ENCODE data around the gene RNF20.
"Not testable (repeated sequence)": the region's sequence is repeated elsewhere in the genome, so short reads cannot be mapped to it uniquely, and the experiment has no call there.

The RNF20 gene, protein sequence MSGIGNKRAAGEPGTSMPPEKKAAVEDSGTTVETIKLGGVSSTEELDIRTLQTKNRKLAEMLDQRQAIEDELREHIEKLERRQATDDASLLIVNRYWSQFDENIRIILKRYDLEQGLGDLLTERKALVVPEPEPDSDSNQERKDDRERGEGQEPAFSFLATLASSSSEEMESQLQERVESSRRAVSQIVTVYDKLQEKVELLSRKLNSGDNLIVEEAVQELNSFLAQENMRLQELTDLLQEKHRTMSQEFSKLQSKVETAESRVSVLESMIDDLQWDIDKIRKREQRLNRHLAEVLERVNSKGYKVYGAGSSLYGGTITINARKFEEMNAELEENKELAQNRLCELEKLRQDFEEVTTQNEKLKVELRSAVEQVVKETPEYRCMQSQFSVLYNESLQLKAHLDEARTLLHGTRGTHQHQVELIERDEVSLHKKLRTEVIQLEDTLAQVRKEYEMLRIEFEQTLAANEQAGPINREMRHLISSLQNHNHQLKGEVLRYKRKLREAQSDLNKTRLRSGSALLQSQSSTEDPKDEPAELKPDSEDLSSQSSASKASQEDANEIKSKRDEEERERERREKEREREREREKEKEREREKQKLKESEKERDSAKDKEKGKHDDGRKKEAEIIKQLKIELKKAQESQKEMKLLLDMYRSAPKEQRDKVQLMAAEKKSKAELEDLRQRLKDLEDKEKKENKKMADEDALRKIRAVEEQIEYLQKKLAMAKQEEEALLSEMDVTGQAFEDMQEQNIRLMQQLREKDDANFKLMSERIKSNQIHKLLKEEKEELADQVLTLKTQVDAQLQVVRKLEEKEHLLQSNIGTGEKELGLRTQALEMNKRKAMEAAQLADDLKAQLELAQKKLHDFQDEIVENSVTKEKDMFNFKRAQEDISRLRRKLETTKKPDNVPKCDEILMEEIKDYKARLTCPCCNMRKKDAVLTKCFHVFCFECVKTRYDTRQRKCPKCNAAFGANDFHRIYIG

DNA sequence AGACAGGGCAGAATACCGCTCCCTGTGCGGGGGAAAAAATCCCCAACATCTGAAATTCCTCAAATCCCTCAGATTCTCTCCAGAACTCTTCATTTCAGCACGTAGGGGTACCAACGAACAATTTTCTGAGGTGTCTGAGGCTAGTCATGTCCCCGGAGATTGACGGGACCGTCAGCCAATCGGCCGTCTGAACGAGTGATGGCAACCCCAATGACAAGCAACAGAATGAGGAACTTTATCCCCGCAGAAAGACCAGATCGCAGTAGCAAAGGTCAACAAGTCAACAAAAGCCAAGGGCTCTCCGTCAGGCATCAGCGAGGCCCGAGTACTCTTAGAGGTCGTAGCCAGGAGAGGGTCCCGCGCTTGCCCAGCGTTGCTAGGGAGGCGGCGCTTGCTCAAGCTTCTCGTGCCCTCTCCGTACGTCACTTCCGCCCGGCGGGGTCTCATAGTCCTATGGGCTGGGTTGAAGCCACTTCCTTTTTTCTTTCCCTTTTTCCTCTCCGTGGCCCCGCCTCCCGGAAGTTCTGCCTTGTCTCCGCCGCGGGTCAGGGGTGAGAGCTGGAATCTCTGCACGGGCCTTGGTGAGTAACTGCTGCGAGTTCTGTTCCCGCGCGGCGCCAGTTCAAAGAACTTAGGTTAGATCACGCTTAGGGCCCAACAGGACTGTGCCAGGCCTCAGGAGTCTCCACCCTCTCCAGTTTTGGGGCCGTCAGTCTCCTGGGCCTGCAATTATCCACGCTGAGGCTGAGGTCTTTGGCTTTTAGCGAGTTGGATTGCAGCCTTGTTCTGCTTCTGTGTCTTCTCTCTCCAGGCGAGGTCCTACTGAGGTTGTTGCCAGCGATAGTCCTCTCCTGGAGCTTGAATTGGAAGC, at the start of gene RNF20:
Gene RNF20 (plus strand): TSS at position 520 of the 871 bp plus-strand sequence. CDS start 1,571 bp downstream, outside the sequence.
- peak; percentile 98 for DNase-seq (ENCODE audit: low read depth in 2 of 2)

DNA sequence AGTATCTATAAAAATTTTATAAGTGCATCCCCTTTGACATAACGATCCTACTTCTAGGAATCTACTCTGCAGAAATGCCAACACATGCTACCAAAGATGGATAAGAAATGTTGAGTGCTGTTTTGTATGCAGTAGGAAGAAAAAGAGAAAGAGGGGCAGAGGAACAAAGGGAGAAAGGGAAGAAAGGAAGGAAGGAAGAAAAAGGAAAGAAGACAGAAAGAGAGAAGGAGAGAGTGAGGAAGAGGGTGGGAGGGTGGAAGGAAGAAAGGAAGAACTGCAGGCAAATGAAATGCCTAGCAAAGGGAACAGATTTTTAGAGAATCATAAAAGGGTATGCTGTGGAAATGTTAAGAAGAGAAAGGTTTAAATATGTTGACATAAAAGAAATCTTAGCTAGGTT, 49.6 kb upstream of the RNF20 start:
- no peak for DNase-seq (ENCODE audit: low read depth in 2 of 2)

DNA sequence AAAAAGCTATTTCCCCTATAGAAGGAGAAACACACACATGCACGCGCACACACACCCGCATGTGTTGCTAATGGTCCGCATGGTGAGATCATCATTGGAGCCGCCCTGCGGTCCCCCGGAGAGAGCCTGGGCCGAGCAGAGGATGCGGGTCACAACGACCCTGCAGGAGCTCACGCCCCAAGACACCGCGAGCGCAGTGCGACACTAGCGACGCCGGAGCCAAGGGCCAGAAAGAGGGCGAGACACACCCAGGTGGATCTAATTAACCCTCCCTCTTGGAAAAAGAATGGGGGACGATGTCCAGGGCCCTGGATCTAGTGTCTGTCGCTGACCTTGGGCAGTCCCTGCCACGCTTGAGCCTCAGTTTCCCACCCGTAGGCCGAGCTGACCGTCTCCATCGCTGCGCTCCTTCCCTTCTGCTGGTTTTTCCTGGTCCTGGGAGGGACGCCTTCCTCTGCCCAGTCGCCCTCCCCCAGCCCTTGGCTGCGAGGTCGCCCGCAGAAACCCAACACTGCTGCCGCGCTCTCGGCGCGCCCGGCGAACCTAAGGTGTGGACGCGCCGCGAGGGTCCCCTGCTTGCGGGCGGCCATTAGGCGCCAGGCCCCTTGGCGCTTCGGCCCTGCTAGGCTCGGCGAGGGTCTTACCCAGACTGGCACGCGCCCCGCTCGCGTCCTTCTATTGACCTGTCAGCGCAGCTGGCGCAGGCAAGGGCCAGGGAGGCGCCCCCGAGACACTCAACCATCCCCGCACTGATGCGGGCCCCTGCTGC, 47.5 kb upstream of the RNF20 start:
- no peak for DNase-seq (ENCODE audit: low read depth in 2 of 2)

DNA sequence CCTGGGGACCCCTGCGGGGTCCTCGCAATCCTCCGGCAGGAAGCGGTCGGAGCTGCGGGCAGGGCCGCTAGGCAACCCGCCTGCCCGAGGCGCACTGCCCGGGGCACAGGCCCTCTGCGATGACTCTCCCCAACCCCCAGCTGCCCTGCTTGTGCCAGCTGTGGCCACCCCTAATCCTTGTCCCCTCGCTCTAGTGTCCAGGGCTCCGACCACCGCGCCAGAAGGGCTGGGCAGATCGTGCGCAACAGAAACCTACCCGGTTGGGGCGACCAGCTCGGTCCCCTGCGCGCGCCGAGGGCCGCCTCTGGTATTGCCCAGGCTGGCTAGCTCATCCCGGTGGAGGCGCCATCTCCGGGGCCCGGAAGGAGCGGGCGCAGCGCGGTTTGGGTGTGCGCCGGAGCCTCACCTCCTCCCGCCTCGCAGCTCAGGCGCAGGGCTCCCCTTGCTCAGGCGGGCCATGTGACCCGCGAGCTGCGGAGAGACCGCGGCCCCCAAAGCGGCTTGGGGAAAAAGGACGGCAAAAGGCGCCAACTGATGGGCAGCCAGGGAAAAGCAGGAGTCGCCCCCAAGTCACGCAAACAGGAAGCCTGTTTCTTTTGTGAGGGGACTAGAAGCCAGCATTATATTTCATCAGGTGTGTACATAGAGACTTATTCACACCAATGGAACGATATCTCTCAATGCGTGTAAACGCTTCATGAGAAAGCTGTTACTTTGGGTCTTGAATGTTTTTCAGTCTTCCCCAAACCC, 46.8 kb upstream of the RNF20 start:
- peak in 1 of 2 experiments; percentile 43 for DNase-seq (ENCODE audit: low read depth in 2 of 2)

DNA sequence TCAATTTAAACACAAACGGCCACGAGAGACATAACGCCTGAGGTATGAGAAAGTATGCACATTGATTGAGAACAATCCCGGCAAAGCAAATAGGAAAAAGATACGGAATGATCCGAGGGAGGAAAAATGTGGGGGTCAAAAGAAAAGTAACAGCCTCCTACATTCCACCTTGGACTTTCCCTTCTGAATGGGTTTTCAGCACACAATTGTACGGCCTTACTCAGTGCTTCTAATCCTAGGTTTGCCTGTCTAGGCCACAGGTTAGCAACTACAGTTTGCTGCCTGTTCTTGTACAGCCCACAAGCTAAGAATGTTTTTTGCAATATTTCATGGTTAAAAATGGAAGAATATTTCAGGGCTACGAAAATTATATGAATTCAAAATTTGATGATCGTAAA, 46.2 kb upstream of the RNF20 start:
- no peak for DNase-seq (ENCODE audit: low read depth in 2 of 2)

DNA sequence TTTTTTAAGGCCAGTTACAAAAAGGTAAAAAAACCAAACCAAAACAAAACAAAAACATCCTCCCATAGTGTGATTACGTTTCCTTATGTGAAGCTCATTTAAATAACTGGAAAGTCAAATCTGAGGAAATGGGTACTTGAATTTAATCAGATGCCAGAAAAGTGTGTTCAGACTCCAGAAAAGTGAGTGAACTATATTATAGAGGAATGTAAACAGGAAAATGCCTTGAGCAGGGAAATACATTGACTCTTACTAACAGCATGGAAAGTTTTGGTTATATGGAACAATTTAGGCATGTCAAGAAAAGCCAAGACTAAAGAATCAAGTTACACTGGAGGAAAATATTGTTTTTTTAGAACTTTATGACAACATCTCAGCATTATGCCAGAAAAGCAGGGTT, 37.8 kb upstream of the RNF20 start:
- DNase-seq (ENCODE audit: low read depth in 2 of 2): peak; percentile 47 to 57

DNA sequence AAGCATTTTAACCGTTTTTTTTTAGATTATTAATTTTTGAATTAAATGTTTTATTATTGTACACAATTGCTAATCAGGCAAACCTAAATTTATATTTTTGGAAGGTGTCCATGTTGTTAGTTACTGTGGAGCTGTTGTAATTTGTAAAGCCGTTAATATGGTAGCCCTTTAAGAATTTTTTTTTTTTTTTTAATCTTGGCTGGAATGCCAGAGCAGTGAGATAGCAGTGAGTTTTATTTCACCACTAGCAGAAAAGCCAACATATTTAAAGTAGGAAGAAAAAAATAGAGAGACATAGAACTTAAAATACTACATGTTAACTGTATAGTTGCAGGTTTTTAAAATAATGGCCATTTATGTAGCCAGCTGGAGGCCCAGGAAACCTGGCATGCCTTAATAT, 35.3 kb upstream of the RNF20 start:
- no peak for DNase-seq (ENCODE audit: low read depth in 2 of 2)

DNA sequence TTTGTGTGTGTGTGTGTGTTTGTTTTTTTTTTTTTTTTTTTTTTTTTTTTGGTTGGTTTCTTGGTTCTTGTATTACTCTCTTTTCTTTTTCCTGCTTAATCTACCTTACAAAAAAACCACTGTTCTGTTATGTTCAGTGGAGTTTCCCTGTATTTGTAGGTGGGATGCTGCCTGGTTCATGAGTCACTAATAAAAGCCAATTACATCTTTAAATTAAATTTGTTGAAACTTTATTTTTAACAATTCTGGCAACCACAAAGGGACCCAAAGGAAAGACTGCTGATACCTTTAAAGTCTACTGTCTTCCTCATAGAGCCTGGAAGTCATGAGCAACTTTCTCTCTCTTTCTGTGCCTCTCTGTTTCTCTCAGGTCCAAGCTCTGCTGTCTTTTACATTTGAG, 29.5 kb upstream of the RNF20 start:
- no peak for DNase-seq (ENCODE audit: low read depth in 2 of 2)

DNA sequence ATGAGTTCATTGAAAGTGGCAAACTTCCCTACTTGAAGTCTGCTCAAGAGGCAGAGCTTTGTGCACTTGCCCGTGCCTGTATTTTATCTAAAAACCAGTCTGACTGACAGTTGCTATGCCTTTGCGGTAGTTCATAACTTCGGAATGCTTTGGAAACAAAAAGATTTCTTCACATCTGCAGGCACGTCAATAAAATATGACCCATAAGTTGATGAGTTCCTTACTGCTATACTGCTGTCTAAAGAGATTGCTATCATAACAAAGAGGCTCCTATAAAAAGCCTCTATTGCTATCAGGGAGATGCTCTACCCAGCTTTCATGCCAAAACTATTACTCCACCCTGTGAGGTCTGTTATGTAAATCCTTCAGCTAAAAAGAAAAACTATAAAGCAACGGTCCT, 25.4 kb upstream of the RNF20 start:
- peak; percentile 68 to 74 for DNase-seq (ENCODE audit: low read depth in 2 of 2)

DNA sequence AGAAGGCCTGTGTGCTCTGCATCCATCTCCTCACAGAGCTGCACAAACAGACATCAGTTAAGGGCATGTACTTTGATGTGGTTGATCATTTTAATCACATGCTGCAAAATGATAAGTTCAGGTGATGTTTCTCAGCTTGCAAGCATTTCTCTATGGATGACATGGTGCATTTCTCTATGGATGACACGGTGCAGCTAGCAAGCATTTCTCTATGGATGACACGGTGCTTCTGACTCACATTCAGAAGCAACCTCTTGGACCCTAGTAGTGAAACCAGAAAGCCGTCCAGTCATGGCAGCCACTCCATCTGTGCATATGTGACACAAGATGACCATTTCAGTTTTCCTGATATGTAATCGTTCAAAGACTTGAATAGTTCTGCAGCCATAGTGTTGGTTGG, 24.1 kb upstream of the RNF20 start:
- no peak for DNase-seq (ENCODE audit: low read depth in 2 of 2)

DNA sequence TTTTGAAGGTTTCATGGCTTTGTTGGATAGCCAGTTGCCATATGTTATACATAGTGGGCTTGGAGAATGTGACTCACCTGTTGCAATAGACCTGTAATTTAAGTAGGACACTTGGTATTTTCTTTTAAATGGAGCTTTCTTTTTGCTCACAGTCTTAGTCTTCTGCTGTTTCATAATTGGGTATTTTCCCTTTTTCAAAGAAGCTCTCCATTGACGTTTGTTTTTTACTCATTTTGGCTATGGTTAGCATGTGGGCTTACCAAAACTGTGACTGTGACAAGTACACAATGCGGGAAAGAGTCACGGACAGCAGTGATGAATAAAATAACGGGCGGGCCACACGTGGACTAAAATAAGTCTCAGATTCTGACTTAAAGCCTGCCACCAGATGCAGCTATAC, 23.2 kb upstream of the RNF20 start:
- no peak for DNase-seq (ENCODE audit: low read depth in 2 of 2)

DNA sequence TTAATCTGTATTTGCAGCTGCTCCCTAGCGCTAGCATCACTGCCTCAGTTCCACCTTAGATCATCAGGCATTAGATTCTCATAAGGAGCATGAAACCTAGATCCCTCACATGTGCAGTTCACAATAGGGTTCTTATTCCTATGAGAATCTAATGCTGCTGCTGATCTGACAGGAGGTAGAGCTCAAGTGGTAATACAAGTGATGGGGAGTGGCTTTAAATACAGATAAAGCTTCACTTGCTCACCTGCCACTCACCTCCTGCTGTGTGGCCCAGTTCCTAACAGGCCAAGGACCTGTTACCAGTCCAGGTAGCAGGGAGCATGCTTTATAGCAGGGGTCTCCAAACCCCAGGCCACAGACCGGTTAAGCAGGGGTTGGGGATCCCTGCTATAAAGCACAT, 22.6 kb upstream of the RNF20 start:
- no peak for DNase-seq (ENCODE audit: low read depth in 2 of 2)

DNA sequence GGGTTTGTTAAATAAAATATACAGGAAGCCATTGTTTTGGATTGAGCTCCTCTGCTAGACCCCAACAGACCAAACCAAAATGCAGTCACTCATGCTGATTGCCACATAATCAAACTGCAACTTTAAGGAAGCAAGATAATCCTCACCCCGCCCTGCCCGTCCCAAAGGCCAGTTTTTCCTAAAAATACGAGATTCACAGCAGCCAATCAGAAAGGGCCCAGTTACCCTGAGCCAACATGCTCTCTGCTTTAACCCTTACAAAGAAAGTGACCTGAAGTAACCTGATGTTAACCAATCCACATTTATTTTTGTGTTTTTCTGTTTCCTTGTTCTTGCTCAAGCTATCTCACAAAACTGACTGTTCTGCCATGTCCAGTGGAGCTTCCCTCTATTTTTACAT, 21.5 kb upstream of the RNF20 start:
- DNase-seq (ENCODE audit: low read depth in 2 of 2): no peak

DNA sequence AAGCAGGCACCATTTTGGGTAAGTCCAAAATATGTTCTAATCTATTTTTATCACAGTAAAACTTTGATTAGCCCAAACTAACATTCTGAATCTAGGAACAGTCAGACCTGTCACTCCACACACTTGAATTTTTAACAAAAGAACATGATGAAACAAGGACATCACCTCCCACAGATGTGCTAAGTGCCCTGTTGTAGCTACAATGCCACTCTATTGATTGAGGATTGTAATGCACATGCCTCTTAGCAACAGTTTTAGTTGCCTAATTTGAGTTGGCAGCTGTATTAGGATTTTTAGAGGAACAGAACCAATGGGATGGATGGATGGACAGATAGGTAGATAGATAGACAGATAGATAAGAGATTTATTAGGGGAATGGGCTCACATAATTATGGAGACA, 20.3 kb upstream of the RNF20 start:
- DNase-seq (ENCODE audit: low read depth in 2 of 2): no peak

DNA sequence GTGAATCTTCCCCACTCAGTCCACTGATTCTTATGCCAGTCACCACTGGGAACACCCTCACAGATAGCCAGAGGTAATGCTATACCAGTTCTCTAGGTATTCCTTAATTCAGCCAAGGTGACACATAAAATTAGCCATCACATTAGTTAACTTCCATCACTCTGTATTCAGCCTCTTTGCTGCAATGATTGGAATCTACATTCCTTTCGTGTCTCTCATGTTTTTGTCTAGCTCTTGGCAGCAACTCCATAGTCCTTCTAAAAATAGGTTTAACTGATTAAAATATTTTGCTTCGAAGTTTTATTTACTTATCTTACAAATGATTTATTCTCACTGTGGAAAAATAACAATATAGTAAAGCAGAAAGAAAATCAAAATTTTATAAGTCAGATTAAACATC, 19.6 kb upstream of the RNF20 start:
- DNase-seq (ENCODE audit: low read depth in 2 of 2): peak; percentile 71 to 72

DNA sequence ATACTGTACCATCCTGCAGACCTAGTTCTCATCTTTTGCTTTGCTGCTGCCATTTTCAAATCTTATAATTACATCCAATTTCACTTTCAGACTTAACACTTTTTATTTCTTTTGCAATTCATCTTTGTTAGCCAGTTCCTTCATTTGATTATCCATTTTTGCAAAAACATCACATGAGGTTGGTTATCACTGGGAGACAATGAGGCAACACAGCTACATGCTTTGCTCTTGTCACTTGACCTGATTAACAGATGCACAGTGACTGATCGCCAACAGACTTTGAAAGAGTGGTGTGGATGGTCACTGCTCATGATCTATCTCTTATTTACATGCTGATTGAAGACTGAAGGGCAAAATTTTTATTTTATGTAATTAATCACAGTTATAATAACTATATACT, 17.0 kb upstream of the RNF20 start:
- DNase-seq (ENCODE audit: low read depth in 2 of 2): no peak

DNA sequence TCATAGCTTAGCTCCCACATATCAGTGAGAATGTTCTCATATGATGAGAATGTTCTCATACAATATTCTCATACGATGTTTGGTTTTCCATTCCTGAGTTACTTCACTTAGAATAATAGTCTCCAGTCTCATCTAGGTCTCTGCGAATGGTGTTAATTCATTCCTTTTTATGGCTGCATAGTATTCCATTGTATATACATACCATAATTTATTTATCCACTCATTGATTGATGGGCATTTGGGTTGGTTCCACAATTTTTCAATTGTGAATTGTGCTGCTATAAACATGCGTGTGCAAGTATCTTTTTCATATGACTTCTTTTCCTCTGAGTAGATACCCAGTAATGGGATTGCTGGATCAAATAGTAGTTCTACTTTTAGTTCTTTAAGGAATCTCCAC, 15.2 kb upstream of the RNF20 start:
- not testable (repeated sequence) for DNase-seq (ENCODE audit: low read depth in 2 of 2)

DNA sequence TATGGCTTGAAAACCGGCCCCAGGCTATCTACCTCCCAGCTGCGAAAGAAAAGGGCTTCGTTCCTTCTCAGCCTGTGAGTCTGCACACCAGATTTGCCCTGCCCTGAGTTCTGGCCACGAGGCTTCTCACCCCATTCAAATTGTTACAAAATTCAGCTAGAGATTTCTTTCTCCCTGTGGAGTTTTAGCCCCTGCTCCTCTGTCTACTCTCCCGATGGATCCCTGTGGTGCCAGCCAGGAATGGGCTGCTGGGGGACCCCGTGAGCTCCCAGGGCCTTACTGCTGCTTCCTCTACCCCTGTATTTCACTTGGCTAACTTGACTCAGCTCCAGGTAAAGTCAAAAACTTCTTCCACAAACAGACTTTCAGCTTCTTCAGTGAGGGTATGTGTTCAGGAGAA, 9.3 kb upstream of the RNF20 start:
- no peak for DNase-seq (ENCODE audit: low read depth in 2 of 2)

DNA sequence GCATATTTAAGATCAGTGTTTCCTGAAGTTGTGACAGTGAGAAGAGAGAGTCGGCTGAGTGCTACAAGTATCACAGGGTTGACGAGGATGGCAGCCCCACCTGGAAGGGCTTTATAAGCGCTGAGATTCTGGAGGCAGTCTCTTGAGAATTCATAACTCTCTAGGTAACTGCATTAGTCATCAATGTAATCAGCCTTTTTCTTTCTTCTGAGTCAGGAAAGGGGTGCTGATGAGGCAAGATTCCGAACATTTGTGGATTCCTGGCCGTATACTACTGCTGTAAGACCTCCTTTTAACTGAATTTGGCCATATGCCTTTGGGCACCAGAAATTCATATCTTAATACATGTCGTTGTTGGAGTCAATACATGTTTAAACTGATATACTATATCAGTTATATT, 6.6 kb upstream of the RNF20 start:
- no peak for DNase-seq (ENCODE audit: low read depth in 2 of 2)

DNA sequence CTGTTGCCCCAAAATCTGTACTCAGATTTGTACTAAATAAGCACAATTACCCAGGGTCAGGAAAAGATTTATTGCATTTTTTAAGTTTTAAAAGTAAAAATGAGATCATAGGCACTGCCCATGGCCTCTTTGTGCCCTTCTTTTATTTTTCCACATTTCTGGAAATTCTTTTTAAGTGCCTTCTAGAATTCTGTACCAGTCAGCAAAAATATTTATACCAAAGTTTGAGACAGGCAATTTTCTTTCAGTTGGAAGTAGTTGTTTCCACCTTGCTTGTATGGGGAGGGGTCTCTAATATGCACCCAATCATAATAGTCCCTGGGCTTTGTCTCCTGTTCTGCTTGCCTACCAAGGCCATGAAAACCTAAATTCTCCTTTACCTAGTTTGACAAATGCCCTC, 5.6 kb upstream of the RNF20 start:
- no peak for DNase-seq (ENCODE audit: low read depth in 2 of 2)
